Measurements from ENCODE around the gene HECTD4. TPM values are rescaled to one million over a fixed set of nuclear protein-coding genes. Genes with fewer than 3 reads are reported as not detected.

Gene HECTD4
- total and polyA plus RNA-seq, 4 donors, result 4.3 to 80.1 (median 25.5) TPM

DNA sequence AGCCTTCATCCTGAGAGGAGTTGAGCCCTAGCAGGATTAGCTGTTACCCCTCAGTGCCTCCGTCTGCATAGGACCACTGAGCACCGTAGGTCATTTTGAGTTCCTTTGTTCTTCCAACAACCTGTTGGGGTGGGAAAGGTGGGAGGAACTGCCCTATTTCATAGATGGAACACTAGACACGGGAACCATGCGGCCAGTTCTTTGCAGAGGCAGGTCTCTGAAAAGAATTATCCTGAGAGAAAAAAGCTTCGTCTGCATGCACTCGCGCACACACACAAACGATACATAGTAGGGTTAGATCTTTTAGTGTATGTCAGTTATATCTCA lies 228.4 kb downstream of the HECTD4 start:
- H3K9ac ChIP-seq (ENCODE audit: low read depth in 1 of 2, low read length in 2 of 2), result no peak overlapping the region
- DNase-seq (ENCODE audit: low spot score), result no peak
- no peaks in the 10 kb centered on the region for H3K9me3 ChIP-seq (ENCODE audit: control insufficient read depth in 4 of 4, low read length in 3 of 4)
- peaks cover 0 to 1% (median 0%) of the 10 kb centered on the region in 4 donors for H3K4me1 ChIP-seq (ENCODE audit: control insufficient read depth in 4 of 4, insufficient read depth in 4 of 4, low read length in 3 of 4)
- WGBS, result 95% methylated on average over 8 of the region's 8 CpGs
- H3K27ac ChIP-seq (ENCODE audit: low read depth in 1 of 2, low read length in 2 of 2), result no peak overlapping the region
- no peaks in the 10 kb centered on the region for H3K27me3 ChIP-seq (ENCODE audit: control insufficient read depth in 4 of 4, insufficient read depth in 4 of 4, low read length in 3 of 4)
- H3K4me3 ChIP-seq (ENCODE audit: low read depth in 1 of 3, low read length in 3 of 3), result no peak overlapping the region
- no peak for TF ChIP-seq HNF4A (conservative IDR thresholded peaks at IDR 0.05)
- no peak for TF ChIP-seq SP1 (IDR thresholded peaks at IDR 0.05)
- H3K36me3 ChIP-seq (ENCODE audit: control insufficient read depth in 4 of 4, insufficient read depth in 3 of 4, low read depth in 1 of 4, low read length in 3 of 4), result peaks cover 24 to 53% (median 45%) of the 10 kb centered on the region in 4 donors

DNA sequence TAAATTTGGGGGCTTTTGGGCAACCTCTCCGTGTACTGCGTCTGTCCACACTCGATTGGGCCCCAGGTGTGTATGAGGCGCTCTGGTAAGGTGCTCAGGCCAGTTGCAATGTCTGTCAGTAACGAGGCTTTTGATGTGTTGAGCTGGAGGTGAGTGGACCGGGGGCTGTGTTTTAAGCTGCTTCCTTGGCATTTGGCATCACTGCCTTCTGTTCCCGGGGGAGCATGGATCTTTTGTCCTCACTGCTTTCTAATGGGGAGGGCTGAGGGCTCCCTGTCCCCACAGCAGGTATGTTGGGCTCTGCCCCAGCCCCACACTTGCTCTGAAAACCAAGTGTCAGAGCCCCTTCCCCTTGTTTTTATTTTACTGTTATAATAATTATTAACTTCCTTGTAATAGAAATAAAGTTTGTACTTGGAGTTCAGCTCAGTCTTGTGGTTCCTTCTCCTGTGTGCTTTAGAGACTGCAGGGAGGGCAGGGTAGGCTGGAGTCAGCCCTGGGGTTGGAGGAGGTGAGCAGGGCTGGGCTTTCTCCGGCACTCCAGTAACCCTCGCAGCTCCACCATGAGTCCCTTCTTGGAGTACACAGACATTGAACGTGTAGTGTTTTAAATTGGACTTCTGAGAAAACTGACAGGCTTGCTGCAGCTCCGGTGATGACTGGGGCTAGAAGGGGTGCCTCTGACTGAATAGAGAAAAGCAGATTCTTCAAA lies 228.9 kb downstream of the HECTD4 start:
- WGBS, result 94% methylated on average over 11 of the region's 11 CpGs
- no peak for DNase-seq (ENCODE audit: low spot score)
- Histone ChIP-seq H3K27ac (ENCODE audit: low read depth in 1 of 2, low read length in 2 of 2) (no peak overlapping the region), H3K27me3 (ENCODE audit: control insufficient read depth in 4 of 4, insufficient read depth in 4 of 4, low read length in 3 of 4) (no peaks in the 10 kb centered on the region), H3K36me3 (ENCODE audit: control insufficient read depth in 4 of 4, insufficient read depth in 3 of 4, low read depth in 1 of 4, low read length in 3 of 4) (peaks cover 21 to 56% (median 50%) of the 10 kb centered on the region in 4 donors), H3K4me3 (ENCODE audit: low read depth in 1 of 3, low read length in 3 of 3) (no peak overlapping the region), H3K9me3 (ENCODE audit: control insufficient read depth in 4 of 4, low read length in 3 of 4) (no peaks in the 10 kb centered on the region), H3K4me1 (ENCODE audit: control insufficient read depth in 4 of 4, insufficient read depth in 4 of 4, low read length in 3 of 4) (peaks cover 0 to 1% (median 0%) of the 10 kb centered on the region in 4 donors), H3K9ac (ENCODE audit: low read depth in 1 of 2, low read length in 2 of 2) (no peak overlapping the region)
- TF ChIP-seq FOXA2 (IDR thresholded peaks at IDR 0.05) (no peak), SP1 (IDR thresholded peaks at IDR 0.05) (no peak), RXRA (IDR thresholded peaks at IDR 0.05) (no peak), YY1 (IDR thresholded peaks at IDR 0.05) (no peak), HNF4G (IDR thresholded peaks at IDR 0.05) (no peak), TAF1 (conservative IDR thresholded peaks at IDR 0.05) (no peak), EGR1 (IDR thresholded peaks at IDR 0.05; ENCODE audit: low read depth in 2 of 2) (no peak), GABPA (IDR thresholded peaks at IDR 0.05 in 1 of 2, conservative IDR thresholded peaks at IDR 0.05 in 1 of 2) (no peak), JUND (IDR thresholded peaks at IDR 0.05) (no peak), NR2F2 (IDR thresholded peaks at IDR 0.05) (no peak), HNF4A (conservative IDR thresholded peaks at IDR 0.05) (no peak), RAD21 (IDR thresholded peaks at IDR 0.05) (no peak), ZBTB33 (IDR thresholded peaks at IDR 0.05) (no peak)
- TF ChIP-seq, protein P1, sequence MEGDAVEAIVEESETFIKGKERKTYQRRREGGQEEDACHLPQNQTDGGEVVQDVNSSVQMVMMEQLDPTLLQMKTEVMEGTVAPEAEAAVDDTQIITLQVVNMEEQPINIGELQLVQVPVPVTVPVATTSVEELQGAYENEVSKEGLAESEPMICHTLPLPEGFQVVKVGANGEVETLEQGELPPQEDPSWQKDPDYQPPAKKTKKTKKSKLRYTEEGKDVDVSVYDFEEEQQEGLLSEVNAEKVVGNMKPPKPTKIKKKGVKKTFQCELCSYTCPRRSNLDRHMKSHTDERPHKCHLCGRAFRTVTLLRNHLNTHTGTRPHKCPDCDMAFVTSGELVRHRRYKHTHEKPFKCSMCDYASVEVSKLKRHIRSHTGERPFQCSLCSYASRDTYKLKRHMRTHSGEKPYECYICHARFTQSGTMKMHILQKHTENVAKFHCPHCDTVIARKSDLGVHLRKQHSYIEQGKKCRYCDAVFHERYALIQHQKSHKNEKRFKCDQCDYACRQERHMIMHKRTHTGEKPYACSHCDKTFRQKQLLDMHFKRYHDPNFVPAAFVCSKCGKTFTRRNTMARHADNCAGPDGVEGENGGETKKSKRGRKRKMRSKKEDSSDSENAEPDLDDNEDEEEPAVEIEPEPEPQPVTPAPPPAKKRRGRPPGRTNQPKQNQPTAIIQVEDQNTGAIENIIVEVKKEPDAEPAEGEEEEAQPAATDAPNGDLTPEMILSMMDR (IDR thresholded peaks at IDR 0.05; ENCODE audit: low read depth, low read length, missing input control), result no peak
- TF ChIP-seq, protein P2, sequence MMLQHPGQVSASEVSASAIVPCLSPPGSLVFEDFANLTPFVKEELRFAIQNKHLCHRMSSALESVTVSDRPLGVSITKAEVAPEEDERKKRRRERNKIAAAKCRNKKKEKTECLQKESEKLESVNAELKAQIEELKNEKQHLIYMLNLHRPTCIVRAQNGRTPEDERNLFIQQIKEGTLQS (IDR thresholded peaks at IDR 0.05), result no peak
- TF ChIP-seq, protein P3, sequence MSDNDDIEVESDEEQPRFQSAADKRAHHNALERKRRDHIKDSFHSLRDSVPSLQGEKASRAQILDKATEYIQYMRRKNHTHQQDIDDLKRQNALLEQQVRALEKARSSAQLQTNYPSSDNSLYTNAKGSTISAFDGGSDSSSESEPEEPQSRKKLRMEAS (IDR thresholded peaks at IDR 0.05), result no peak

All from liver (tissue), 9 donors.